Activated T-cell treated with anti-CD3 and anti-CD28 coated beads, Interleukin-2, amount 50 U/mL, for 1 hour (primary cell): ENCODE results near the gene TMEM151A.
"Not testable (repeated sequence)": the region's sequence is repeated elsewhere in the genome, so short reads cannot be mapped to it uniquely, and the experiment has no call there.

ENCODE experiments used
- DNase-seq: peaks from one replicate; pipeline ENCODE4 v3.0.0-alpha.2; 2020

The TMEM151A gene

DNA sequence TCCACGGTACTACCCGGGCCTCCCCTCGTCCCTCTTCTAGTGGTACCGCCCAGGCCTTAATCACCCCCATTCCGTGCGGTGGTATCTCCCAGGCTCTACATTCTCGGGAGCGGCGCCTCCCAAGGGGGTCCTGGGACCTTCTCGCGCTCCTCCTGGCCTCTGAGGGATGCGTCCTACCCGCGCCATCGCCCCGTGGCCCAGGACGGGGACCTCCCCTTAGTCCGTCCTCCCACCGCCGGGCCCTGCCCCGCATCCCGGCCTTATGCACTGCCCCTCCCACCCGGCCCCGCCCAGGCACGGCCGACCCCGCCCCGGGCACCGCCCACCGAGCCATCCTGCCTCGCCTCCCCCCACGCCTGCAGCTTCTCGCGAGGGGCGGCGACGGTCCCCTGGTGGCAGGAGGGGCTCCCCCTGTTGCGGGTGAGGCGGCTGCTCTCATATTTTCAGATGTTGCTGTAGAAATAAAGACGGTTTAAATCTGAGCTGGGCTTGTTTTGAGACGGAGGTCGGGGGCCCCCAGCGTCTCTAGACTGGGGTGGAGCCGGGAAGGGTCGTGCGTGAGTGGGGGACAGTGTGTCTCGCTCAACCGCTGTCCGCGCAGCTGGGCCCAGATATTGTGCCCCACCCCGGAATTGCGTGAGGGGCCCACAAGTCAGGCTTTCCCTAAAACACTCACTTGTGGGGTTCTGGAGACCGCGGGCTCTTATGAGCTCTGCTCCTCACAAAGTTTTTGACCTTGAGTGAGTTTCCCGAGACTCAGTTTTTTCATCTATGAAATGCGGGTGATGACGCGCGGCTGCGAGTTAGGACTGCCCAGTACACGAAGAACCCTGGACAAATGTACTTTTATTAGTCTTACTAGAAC, 24.1 kb upstream of the TMEM151A start:
- DNase-seq, result peak; percentile 85

GRCh38 chr11:66268244-66268951, 23.3 kb upstream of the TMEM151A start, which contains the start of gene RAB1B:
Gene RAB1B, plus strand, starts transcription at chr11:66268639. Its CDS starts 41 bp downstream, at chr11:66268680.
- peak; percentile 99 for DNase-seq

DNA sequence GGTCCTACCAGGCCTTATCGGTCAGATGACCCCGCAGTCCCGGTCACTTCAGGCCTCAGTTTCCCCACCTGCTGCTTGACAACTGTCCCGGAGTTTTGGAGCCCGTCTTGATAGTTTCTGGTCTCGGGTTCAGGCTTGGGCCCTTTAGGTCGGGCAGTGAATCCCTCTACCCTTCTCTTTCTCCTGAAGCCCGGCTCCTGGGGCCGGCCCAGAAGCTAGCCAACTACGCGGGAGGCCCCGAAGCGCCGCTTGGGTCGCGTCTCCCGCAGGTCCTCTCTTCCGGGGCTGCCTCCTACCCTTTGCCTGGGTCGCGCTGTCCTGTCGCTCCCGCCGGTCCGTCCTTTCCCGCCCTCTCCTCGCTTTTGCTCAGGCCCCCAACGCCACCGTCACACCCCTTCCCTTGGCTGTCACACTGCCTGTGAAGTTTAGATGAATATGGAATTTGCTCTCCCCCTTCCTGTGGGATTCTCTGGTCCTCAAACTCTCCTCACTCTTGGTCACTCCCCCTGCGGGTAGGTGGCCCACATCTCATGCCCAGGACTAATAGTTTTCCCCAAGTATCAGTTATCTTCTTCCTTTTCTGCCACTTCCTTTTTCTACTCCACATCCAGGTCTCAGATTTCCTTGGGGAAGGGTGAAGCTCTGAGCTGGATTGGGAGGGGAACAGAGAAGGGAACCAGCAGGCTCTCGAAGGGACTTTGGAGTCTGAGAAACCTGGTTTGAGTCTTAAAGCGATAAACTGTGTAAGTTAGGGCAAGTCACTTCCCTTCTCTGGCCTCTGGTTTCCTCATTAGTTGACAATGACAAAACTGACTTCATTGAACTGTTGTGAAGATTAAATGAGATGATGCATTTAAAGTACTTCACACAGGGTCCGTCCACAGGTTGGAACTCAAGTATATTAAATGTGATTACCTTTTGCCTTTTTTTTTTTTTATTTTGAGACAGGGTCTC, 22.5 kb upstream of the TMEM151A start:
- DNase-seq, result no peak

DNA sequence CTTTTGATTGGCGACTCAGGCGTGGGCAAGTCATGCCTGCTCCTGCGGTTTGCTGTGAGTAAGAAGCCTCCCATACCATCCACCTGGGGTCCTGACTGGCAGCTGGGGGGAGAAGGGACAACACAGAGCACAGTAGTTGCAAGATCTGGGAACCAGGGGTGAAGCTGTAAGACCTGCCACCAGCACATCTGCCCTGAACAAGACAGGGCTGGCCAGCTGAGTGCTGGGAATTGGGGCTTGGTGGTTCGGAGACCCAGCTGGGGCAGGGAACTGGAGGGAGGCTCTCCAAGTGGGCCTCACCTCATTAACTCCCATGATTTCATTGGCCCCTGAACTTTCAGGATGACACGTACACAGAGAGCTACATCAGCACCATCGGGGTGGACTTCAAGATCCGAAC, 19.9 kb upstream of the TMEM151A start:
- DNase-seq, result no peak

- no peak for DNase-seq
Measured at GRCh38 chr11:66272596-66272995, 19.1 kb upstream of the TMEM151A start.

DNA sequence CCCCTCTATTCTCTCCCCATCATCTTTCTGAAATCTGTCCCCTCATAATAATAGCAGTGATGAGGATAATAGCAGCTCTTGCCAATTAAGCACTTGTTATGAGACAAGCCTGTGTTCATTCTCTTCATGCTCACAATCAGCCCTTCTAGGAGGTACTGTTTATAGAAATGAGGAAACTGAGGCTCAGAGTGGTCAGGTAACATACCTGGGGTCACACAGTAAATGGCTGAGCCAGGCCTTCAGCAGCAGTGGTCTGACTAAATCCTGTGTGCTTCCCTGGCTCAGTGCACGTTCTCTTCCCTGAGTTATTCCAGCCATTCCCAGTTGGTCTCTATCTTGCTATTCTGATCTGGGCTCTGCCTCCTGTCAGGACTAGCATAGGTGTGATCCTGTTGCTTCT, 17.5 kb upstream of the TMEM151A start:
- DNase-seq, result no peak

GRCh38 chr11:66275396-66275795, 16.3 kb upstream of the TMEM151A start:
- DNase-seq, result no peak

- DNase-seq, result no peak
Measured at GRCh38 chr11:66275984-66276612, 15.6 kb upstream of the TMEM151A start.

DNA sequence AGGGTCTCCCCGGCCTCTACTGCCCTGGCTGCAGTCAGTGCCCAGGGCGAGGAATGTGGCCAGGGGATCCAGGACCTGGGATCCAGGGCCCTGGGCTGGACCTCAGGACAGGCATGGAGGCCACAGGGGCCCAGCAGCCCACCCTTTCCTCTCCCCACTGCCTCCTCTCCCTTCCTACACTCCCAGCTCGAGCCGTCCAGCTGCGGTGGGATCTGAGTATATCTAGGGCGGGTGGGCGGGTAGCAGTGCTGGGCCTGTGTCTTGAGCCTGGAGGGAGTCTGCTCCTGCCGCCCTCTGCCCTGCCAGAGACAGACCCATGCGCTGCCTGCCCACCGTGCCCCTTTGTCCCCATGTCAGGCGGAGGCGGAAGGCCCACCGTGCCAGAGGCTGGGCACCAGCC, 15.1 kb upstream of the TMEM151A start:
- DNase-seq, result not testable (repeated sequence)

DNA sequence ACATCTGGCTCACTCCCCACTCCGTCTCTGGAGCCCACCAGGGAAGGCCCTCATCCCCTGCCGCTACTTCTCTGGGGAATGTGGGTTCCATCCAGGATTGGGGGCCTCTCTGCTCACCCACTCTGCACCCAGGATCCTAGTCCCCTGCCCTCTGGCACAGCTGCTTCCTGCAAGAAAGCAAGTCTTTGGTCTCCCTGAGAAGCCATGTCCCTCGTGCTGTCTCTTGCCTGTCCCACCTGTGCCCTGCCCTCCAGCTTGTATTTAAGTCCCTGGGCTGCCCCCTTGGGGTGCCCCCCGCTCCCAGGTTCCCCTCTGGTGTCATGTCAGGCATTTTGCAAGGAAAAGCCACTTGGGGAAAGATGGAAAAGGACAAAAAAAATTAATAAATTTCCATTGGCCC, 14.6 kb upstream of the TMEM151A start:
- not testable (repeated sequence) for DNase-seq

DNA sequence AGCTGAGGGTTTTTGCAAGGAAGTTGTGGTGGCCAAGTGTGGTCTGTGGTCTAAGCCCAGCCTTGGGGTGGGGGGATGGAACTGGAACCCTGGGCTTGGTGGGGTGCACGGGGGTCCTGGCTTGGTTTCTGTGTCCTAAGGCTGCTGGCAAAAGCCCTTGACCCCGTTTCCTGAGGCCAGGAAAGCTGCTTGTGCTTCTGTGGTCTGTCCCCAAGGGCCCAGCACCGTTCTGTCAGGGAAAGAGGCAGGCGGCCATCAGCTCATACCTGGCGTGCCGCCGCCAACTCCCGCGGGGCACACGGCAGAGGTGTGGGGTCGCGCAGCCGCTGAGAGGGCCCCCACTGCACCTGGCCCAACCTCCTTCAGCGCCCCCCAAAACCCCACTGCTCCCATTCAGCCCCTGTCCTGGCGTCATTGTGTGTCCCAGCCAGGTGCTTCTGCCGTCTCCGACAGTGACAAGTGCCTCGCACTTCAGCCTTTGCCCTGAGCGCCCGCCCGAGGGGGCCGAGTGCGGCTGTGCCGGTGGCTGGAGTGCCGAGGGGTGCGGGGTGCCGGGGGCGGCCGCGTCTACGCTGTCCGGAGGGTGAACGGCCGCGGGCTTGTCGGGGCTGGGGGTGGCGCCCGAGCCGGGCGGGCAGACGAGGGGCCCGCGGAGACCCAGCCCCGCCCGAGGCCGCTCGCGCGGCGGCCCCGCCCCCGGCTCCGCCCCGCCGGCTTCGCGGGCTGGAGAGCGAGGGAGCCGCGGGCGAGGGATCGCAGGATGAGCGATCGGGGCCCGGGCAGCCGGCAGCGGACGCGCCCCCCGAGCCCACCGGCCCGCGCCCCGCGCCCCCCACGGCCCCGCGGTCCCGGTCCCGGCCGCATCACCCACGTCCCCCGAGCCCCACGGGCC, 14.0 kb upstream of the TMEM151A start, which contains the start of gene CNIH2:
CNIH2 (plus strand) TSS at position 705 of the 892 bp plus-strand sequence. CDS start 282 bp downstream, outside the sequence.
- peak; percentile 74 for DNase-seq

GRCh38 chr11:66278363-66279091, 13.2 kb upstream of the TMEM151A start:
- peak; percentile 45 for DNase-seq

- DNase-seq, result no peak
Measured at GRCh38 chr11:66279092-66279734, 12.5 kb upstream of the TMEM151A start.

GRCh38 chr11:66280428-66280827, 11.3 kb upstream of the TMEM151A start:
- DNase-seq, result no peak

DNA sequence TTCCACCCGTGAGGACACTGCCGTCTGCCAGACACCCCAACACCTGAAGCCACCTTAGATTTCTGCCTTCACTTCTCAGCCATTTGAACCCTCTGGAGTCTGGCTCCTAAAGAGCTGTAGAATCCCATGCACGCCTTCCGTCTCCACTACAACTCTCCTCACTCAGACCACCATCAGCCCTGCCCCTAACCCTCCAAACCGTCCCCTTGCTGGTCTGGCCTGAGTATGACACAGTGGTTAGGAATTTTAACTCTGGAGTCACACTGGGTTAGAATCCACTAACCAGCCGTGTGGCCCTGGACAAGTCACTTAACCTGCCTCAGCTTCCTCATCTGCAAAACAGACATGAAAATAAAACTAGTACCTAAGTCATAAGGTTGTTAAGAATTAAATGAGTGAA, 10.7 kb upstream of the TMEM151A start:
- DNase-seq, result no peak

DNA sequence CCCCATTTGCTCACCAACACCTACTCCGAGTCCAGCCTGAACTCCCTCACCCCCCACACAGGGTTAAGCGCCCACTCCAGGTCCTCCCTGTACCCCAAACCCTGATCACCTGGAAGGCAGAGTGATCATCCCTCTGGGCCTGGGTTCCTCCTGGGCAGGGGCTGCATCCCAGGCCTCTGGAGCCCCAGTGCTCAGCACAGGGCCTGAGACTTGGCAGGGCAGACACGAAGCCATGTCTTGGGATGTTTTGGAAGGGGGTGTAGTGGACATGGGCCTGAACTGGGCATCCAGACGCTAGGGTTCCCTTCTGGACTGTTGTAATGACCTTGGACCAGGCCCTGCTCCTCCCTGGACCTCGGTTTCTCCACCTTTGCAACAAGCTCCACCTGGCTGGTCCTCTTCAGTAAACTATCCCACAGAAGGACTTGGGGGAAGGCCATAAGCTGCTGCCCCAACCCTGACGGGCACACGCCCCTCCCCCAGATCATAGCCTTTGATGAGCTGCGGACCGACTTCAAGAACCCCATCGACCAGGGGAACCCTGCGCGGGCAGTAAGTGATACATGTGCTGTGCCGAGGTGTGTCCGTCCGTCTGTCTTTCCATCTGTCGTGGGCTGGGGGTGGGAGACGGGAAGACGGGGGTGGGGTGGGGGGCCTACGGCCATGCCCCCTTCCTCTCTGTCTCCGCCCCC, 9.8 kb upstream of the TMEM151A start:
- no peak for DNase-seq

DNA sequence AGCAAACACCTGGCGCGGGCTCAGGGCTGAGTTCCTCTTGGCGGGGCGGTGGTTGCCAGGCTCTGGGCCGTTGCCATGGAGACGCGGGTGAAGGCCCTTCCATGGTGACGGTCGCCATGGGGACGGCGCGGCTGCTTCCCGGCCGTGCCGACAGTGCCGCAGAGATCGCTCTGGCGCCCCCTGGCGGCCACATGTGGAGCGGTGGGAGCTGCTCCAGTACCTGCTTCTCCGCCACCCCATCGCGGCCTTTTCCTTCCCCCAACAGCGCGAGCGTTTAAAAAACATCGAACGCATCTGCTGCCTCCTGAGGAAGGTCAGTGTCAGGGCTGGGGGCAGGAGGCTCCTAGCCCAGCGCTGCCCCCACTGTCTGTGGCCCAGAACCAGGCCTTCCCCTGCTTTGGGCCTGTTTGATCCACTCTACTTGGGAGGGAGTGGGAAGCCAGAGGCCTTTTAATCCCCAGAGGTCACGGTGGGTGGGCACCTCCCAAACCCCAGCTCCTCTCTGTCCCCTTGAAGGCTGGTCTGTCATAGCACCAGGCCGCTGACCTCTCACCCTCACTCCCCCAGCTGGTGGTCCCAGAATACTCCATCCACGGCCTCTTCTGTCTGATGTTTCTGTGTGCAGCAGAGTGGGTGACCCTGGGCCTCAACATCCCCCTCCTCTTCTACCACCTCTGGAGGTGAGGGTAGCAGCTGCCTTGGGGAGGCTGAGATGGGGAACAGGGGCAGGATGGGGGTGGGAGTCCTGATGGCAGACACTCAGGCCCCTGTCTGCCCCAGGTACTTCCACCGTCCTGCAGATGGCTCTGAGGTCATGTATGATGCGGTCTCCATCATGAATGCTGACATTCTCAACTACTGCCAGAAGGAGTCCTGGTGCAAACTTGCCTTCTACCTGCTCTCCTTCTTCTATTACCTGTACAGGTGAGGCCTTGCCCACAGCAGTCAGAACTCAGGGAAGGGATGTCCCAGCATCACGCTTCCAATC, 8.9 kb upstream of the TMEM151A start:
- DNase-seq, result peak; percentile 99
